Measurements from ENCODE around the gene ITGA5. TPM values are rescaled to one million over a fixed set of nuclear protein-coding genes. Genes with fewer than 3 reads are reported as not detected.

Gene ITGA5
- total RNA-seq, 1 experiment from 2014 or later = 75.8 TPM

Other genes starting within 250 kb of the ITGA5 start
- gene SMUG1, start 230.3 kb downstream of the ITGA5 start, total RNA-seq (2021; ENCODE audit: unreplicated experiment) = 43.3 TPM
- gene CBX5, start 139.1 kb downstream of the ITGA5 start, total RNA-seq (2021; ENCODE audit: unreplicated experiment) = 130 TPM
- gene HNRNPA1, start 138.5 kb downstream of the ITGA5 start, total RNA-seq (2021; ENCODE audit: unreplicated experiment) = 689 TPM
- gene NFE2, start 118.3 kb downstream of the ITGA5 start, total RNA-seq (2021; ENCODE audit: unreplicated experiment) = 0.26 TPM
- gene COPZ1, start 94.1 kb downstream of the ITGA5 start, total RNA-seq (2021; ENCODE audit: unreplicated experiment) = 175 TPM
- not detected for gene GPR84, start 54.8 kb downstream of the ITGA5 start, total RNA-seq (2021; ENCODE audit: unreplicated experiment)
- gene ZNF385A, start 34.5 kb downstream of the ITGA5 start, total RNA-seq (2021; ENCODE audit: unreplicated experiment) = 5.9 TPM
- 0.49 TPM for gene GTSF1, start 54.3 kb upstream of the ITGA5 start, total RNA-seq (2021; ENCODE audit: unreplicated experiment)
- 0.33 TPM for gene NCKAP1L, start 78.5 kb upstream of the ITGA5 start, total RNA-seq (2021; ENCODE audit: unreplicated experiment)
- gene PDE1B, start 130.3 kb upstream of the ITGA5 start, total RNA-seq (2021; ENCODE audit: unreplicated experiment) = not detected
- 0.23 TPM for gene PPP1R1A, start 169.4 kb upstream of the ITGA5 start, total RNA-seq (2021; ENCODE audit: unreplicated experiment)
- not detected for gene LACRT, start 215.6 kb upstream of the ITGA5 start, total RNA-seq (2021; ENCODE audit: unreplicated experiment)
- gene DCD, start 229.1 kb upstream of the ITGA5 start, total RNA-seq (2021; ENCODE audit: unreplicated experiment) = not detected

Measured in Panc1 (cell line).